Neural progenitor cell (in vitro differentiated cells): ENCODE measurements around the gene RFX6.

Experiments
- CTCF ChIP-seq: fragments of 200-600 bp; sonication (generic); IDR thresholded peaks from 2 replicates; pipeline ENCODE4 v1.5.1; 2017; ENCODE audit warnings: antibody characterized with exemption, mild to moderate bottlenecking
- EZH2 ChIP-seq: fragments of 200-600 bp; sonication (generic); IDR thresholded peaks from 2 replicates; pipeline ENCODE4 v1.6.1; 2017; ENCODE audit warnings: antibody characterized with exemption, mild to moderate bottlenecking, moderate library complexity

- TF ChIP-seq CTCF, result no peak
- TF ChIP-seq EZH2, result no peak
These were observed 40.3 kb upstream of the RFX6 start for GRCh38 chr6:116836606-116837342.
